B cell (primary cell): ENCODE results near the gene FES. TPM values are rescaled to one million over a fixed set of nuclear protein-coding genes. Genes with fewer than 3 reads are reported as not detected.

Source experiments
- ATAC-seq: fragments of 200-7000 bp; cut with Tn5 transposase; one replicate; pipeline ENCODE4 v1.10.0; 2021; ENCODE audit warnings: low read depth, mild to moderate bottlenecking, moderate number of reproducible peaks, moderate library complexity
- CTCF ChIA-PET: fragments of 350-600 bp; sonication (Branson Sonifier 250); formaldehyde crosslinking; loops from one replicate; lab custom pipeline; 2021; ENCODE audit warnings: antibody characterized with exemption, inconsistent platforms; lab: Charles Lee
- POLR2A ChIA-PET: fragments of 350-600 bp; sonication (Branson Sonifier 250); formaldehyde crosslinking; loops from one replicate; lab custom pipeline; 2021; ENCODE audit warnings: antibody characterized with exemption; lab: Charles Lee
- DNase-seq: peaks from one replicate; pipeline ENCODE4 v3.0.0; 2013
- H2AFZ ChIP-seq: 2 replicates; pipeline ENCODE4 v1.6.1; 2012; ENCODE audit warnings: mild to moderate bottlenecking, low read depth, low read length; ENCODE audit not compliant: insufficient read depth, poor library complexity, severe bottlenecking
- H3K27ac ChIP-seq, 2 donors: 1 replicate in 1 of 2; 2 replicates in 1 of 2; pipeline ENCODE4 v1.5.1; 2012 to 2013; ENCODE audit warnings: low read length in 2 of 2, mild to moderate bottlenecking in 2 of 2, moderate library complexity in 1 of 2
- H3K27me3 ChIP-seq, 4 experiments: fragments of 200-600 bp in 1 of 4; sonication (generic) in 1 of 4; replicated peaks in 1 of 4; 1 replicate in 2 of 4; 2 replicates in 2 of 4; pipeline versions ENCODE4 v1.6.1 to v1.7.0; 2013 to 2016; ENCODE audit warnings: low read length in 3 of 4, mild to moderate bottlenecking in 2 of 4, mixed read lengths in 1 of 4, moderate library complexity in 1 of 4; ENCODE audit not compliant: insufficient read depth in 4 of 4, control insufficient read depth in 3 of 4; ENCODE audit errors: control extremely low read depth in 1 of 4
- H3K36me3 ChIP-seq, 2 experiments: replicated peaks in 1 of 2; 1 replicate in 1 of 2; 2 replicates in 1 of 2; pipeline versions ENCODE4 v1.6.1 to v1.7.1; 2013; ENCODE audit warnings: low read length in 1 of 2; ENCODE audit not compliant: insufficient read depth in 2 of 2, control insufficient read depth in 1 of 2; ENCODE audit errors: control extremely low read depth in 1 of 2, extremely low read depth in 1 of 2
- H3K4me1 ChIP-seq, 2 donors: fragments of 200-600 bp in 1 of 2; sonication (generic) in 1 of 2; 1 replicate in 1 of 2; 2 replicates in 1 of 2; pipeline versions ENCODE4 v1.5.1 to v1.6.1; 2013 to 2017; ENCODE audit warnings: low read length in 2 of 2; ENCODE audit not compliant: control insufficient read depth in 2 of 2, insufficient read depth in 2 of 2
- H3K4me2 ChIP-seq: replicated peaks from 2 replicates; pipeline ENCODE3; 2012; ENCODE audit warnings: mild to moderate bottlenecking, low read depth, low read length; ENCODE audit not compliant: poor library complexity, severe bottlenecking
- H3K4me3 ChIP-seq, 5 experiments: fragments of 200-600 bp in 1 of 5; sonication (generic) in 1 of 5; 1 replicate in 3 of 5; 2 replicates in 2 of 5; pipeline versions ENCODE4 v1.5.1 to v1.7.0; 2011 to 2016; ENCODE audit warnings: low read length in 4 of 5, mild to moderate bottlenecking in 4 of 5, low read depth in 2 of 5, control low read depth in 1 of 5, moderate library complexity in 1 of 5; ENCODE audit not compliant: insufficient read depth in 1 of 5; ENCODE audit errors: control extremely low read depth in 1 of 5, extremely low read depth in 1 of 5
- H3K79me2 ChIP-seq: fragments of 200-600 bp; sonication (generic); one replicate; pipeline ENCODE4 v1.6.0; 2016; ENCODE audit warnings: low read length; ENCODE audit not compliant: control insufficient read depth, insufficient read depth
- H3K9ac ChIP-seq: fragments of 200-600 bp; sonication (generic); 2 replicates; pipeline ENCODE4 v1.6.1; 2017; ENCODE audit warnings: mild to moderate bottlenecking, low read length, moderate library complexity
- H3K9me3 ChIP-seq, 3 donors: one replicate each; pipeline versions ENCODE4 v1.6.1 to v1.7.1; 2013; ENCODE audit warnings: low read length in 2 of 3; ENCODE audit not compliant: control insufficient read depth in 2 of 3, insufficient read depth in 1 of 3; ENCODE audit errors: control extremely low read depth in 1 of 3
- H4K20me1 ChIP-seq: 2 replicates; pipeline ENCODE4 v1.6.0; 2012; ENCODE audit warnings: mild to moderate bottlenecking, low read length; ENCODE audit not compliant: insufficient read depth, control insufficient read depth, poor library complexity, severe bottlenecking
- H3K27ac Mint-ChIP-seq: one replicate; pipeline ENCODE4 v1.8.0; 2021; ENCODE audit warnings: mixed read lengths
- H3K27me3 Mint-ChIP-seq: one replicate; pipeline ENCODE4 v1.8.0; 2021; ENCODE audit warnings: mixed read lengths
- H3K4me1 Mint-ChIP-seq: one replicate; pipeline ENCODE4 v1.8.0; 2021; ENCODE audit warnings: mixed read lengths
- H3K4me3 Mint-ChIP-seq: one replicate; pipeline ENCODE4 v1.8.0; 2021; ENCODE audit warnings: mixed read lengths
- H3K9me3 Mint-ChIP-seq: one replicate; pipeline ENCODE4 v1.8.0; 2022; ENCODE audit warnings: mixed read lengths; ENCODE audit not compliant: insufficient read depth
- CTCF ChIP-seq: fragments of 200-600 bp; IDR thresholded peaks from one replicate; pipeline ENCODE4 v1.8.0; 2022; ENCODE audit warnings: antibody characterized with exemption, mild to moderate bottlenecking
- EZH2 ChIP-seq: IDR thresholded peaks from 2 replicates; pipeline ENCODE4 v1.6.1; 2012; ENCODE audit warnings: borderline replicate concordance, low read depth, mild to moderate bottlenecking, moderate library complexity, low read length; ENCODE audit not compliant: insufficient read depth, poor library complexity, severe bottlenecking
- WGBS: methylation state at CpG from one replicate; pipeline ENCODE4 v1.1.5; 2013; ENCODE audit warnings: missing lambda C conversion rate; ENCODE audit not compliant: insufficient coverage; 5-methylcytosine and 5-hydroxymethylcytosine counted together
- intact Hi-C: fragments of 100-400 bp; cut with micrococcal nuclease; formaldehyde crosslinking; loops from one replicate; pipeline ENCODE4 v1.10.0; 2022
- polyA plus RNA-seq: library from polyadenylated mRNA; depleted of rRNA; stranded (reverse); fragments of >200 nt; gene quantifications from 2 replicates; pipeline ENCODE4 v1.2.3, GENCODE V29; 2012
- total RNA-seq, 2 donors: library from RNA; stranded (reverse); fragments of 120-200 nt in 1 of 2; gene quantifications; 1 replicate in 1 of 2; 2 replicates in 1 of 2; pipeline versions ENCODE4 v1.2.3 to v1.2.4, GENCODE V29; 2013 to 2022

The FES gene
- total and polyA plus RNA-seq, 2 donors (not counting 1 experiment from before 2014, with no cell fraction given), result 23.9 to 31.4 TPM

GRCh38 chr15:90909976-90910375, 25.7 kb downstream of the FES start:
- no peak for DNase-seq
- H3K27ac ChIP-seq, result no peak overlapping the region
- H3K4me2 ChIP-seq, result no peak overlapping the region
- Mint-ChIP-seq H3K9me3 (no peaks in the 10 kb centered on the region), H3K27ac (no peak overlapping the region), H3K4me1 (peaks cover 1% of the 10 kb centered on the region), H3K27me3 (no peaks in the 10 kb centered on the region), H3K4me3 (no peak overlapping the region)
- no peak overlapping the region for H3K9ac ChIP-seq
- no peak overlapping the region for H3K4me3 ChIP-seq
- ChIA-PET POLR2A (no interaction called here), CTCF (no interaction called here)
- no peaks in the 10 kb centered on the region for H3K27me3 ChIP-seq
- no peaks in the 10 kb centered on the region for H3K79me2 ChIP-seq
- intact Hi-C loops, result no loop called here
- peaks cover 0 to 1% of the 10 kb centered on the region in 2 donors for H3K4me1 ChIP-seq
- peaks cover 0 to 85% of the 10 kb centered on the region in 2 experiments for H3K36me3 ChIP-seq
- no peaks in the 10 kb centered on the region for H3K9me3 ChIP-seq
- WGBS, result 97% methylated on average over 7 of the region's 8 CpGs
- H2AFZ ChIP-seq, result no peak overlapping the region
- TF ChIP-seq CTCF (no peak), EZH2 (no peak)
- H4K20me1 ChIP-seq, result peaks cover 12% of the 10 kb centered on the region
- ATAC-seq, result no peak

- H3K4me1 Mint-ChIP-seq, result peaks cover 6% of the 10 kb centered on the region
- Histone ChIP-seq H3K9ac (no peak overlapping the region), H3K4me1 (peaks cover 0 to 8% of the 10 kb centered on the region in 2 donors), H3K9me3 (no peaks in the 10 kb centered on the region), H3K27me3 (no peaks in the 10 kb centered on the region), H3K36me3 (peaks cover 0 to 85% of the 10 kb centered on the region in 2 experiments), H2AFZ (no peak overlapping the region), H3K4me3 (no peak overlapping the region), H3K4me2 (no peak overlapping the region), H3K27ac (no peak overlapping the region), H3K79me2 (no peaks in the 10 kb centered on the region), H4K20me1 (peaks cover 8% of the 10 kb centered on the region)
- ChIA-PET POLR2A (no interaction called here), CTCF (no interaction called here)
- no peak overlapping the region for H3K4me3 Mint-ChIP-seq
- H3K9me3 Mint-ChIP-seq, result no peaks in the 10 kb centered on the region
- no peak for ATAC-seq
- no peak overlapping the region for H3K27ac Mint-ChIP-seq
- TF ChIP-seq EZH2, result no peak
- no peaks in the 10 kb centered on the region for H3K27me3 Mint-ChIP-seq
- DNase-seq, result no peak
- intact Hi-C loops, result no loop called here
- WGBS, result 98% methylated on average over 14 of the region's 24 CpGs
These were observed 26.4 kb downstream of the FES start for GRCh38 chr15:90910441-90911301.
